SIG-M5 treated with dmso at 0.1 percent for 504 hours (cell line): ENCODE data around the gene CCDC57.

Source experiments
- DNase-seq: peaks from one replicate; lab custom pipeline; 2025; ENCODE audit not compliant: unreplicated experiment; lab: John Stamatoyannopoulos, UW

Gene CCDC57

GRCh38 chr17:82084373-82085030 lies 128.1 kb downstream of the CCDC57 start:
- DNase-seq, result no peak

DNA sequence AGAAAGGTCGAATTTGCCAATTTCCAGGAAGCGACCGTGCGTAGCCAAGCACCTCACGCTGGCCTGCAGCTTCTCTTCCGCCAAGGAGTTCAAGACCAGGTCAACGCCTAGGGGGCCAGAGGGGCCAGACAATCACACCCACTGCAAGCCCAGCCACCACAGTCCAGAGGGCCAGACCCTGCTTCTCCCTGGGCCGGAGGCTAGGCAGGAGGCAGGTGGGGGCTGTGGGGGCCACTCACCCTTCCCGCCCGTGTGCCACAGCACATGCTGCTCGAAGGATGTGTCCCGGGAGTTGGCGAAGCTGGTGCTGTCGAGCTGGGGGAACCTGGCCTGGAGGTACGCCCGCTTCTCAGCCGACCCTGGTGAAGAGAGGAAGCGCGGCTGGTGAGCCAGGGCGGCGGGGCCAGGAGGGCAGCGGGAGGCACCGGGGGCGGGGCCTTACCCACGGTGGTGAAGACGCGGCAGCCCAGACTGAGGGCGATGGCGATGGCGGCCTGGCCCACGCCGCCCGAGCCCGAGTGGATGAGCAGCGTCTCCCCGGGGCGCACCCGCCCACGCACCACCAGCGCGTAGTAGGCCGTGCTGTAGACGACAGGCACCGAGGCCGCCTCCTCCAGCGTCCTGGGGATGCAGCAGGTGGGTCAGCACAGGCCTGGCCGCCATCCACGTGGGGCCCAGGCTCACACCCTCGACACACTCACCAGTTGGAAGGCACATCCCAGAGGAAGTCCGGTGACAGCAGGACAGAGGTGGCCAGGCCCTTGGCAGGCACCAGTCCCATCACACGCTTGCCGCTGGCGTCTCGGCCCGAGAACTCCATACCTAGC lies 128.9 kb downstream of the CCDC57 start:
- no peak for DNase-seq

DNA sequence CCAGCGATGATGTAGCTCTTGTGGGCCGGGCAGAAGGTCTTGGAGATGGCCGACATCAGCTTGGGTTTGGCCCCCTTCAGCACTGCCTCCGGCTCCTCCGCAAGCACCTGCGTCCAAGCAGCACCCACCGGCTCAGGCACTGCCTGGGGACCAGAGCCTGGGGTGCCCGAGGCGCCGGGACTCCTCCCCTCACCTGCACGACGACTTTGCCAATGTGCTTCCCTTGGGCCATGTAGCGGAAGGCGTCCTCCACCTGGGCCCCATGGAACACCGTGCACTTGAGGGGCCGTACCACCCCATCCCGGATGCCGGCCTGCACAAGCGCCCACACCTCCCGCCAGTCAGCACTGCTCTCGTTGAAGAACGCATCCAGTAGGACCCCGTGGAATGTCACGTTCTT lies 129.6 kb downstream of the CCDC57 start:
- no peak for DNase-seq

GRCh38 chr17:82082456-82082855 lies 130.2 kb downstream of the CCDC57 start:
- DNase-seq, result no peak

DNA sequence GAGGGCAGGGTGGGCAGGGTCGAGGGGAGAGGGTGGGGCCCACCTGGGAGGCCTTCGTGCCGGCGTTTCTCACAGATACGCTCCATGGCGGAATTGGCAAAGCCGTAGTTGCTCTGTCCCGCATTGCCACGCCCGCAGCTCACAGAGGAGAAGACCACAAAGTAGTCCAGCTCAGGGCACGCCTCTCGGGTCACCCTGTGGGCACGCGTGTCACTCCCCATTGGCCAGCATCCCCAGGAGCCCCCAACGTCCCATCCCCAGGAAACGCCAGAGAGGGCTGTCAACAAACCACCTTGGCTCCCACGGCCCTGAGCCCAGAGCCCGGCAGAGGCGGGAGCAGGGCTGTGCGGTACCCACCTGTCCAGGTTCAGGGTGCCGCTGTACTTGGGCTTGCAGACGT lies 130.7 kb downstream of the CCDC57 start:
- DNase-seq, result no peak

DNA sequence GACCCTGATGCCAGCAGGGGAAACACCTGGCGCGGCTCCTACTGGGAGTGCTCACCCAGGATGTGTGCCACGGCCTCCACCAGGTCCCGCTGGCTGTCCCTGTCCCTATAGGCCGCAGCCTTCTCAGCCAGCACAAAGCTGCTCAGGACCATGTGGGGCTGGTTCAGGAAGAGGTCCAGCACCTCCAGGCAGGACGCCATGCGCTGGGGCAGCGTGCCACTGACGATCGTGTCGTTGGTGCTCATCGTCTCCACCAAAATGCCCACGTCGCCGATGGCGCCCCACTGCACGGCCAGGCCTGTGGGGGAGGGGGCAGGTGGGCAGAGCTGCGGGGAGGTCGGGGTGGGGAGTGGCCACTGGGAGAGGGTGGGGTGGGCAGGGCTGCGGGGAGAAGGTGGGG lies 131.1 kb downstream of the CCDC57 start:
- no peak for DNase-seq

- no peak for DNase-seq
Measured at GRCh38 chr17:82080789-82081464, 131.7 kb downstream of the CCDC57 start.

GRCh38 chr17:82080048-82080788 lies 132.4 kb downstream of the CCDC57 start:
- DNase-seq, result no peak

DNA sequence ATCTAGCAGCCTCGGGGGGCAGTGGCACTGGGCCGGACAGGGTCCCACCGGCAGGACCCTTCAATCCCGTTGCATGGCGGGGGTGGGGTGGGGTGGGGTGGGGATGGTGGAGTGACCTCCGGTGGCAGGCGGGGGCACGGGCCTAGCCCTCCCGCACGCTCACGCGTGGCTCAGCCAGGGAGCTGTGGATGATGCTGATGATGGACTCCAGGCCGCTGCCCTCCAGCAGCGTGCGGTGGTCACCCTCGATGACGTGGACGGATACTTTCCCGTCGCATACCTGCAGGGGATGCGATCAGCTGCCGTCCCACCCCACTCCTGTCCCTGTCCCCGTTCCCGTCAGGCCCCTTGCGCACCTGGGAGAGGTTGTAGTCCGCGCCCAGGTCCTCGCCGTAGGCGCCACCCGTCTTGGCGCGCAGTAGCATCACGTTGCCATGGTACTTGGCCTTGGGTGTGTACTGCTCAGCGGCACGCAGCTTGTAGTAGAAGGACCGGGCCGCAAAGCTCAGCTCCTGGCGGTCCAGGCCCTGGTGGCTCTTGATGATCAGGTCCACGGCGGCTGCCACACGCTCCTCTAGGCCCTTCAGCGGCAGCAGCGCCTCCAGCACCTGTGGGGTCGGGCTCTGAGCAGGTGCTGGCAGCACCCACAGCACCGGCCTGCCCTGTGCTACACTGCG lies 133.5 kb downstream of the CCDC57 start:
- DNase-seq, result no peak

DNA sequence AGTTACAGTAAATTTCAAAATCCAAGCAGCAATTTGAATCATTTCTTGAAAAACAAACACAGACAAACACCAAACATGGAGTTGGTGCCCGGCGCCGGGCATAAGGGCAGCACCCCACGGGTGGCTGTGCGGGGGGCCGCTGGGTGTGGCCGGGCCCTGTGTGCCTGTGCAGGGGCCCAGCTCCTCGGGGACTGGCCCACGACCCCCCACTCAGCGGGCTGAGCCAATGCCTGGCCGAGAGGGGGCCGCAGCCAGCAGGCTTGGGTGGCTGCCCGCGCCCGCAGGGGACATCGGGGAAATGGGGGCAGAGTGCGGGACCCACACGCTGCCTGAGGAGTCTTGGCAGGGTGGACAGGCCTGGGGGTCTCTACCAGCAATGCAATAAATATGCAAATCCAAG lies 134.2 kb downstream of the CCDC57 start:
- no peak for DNase-seq

DNA sequence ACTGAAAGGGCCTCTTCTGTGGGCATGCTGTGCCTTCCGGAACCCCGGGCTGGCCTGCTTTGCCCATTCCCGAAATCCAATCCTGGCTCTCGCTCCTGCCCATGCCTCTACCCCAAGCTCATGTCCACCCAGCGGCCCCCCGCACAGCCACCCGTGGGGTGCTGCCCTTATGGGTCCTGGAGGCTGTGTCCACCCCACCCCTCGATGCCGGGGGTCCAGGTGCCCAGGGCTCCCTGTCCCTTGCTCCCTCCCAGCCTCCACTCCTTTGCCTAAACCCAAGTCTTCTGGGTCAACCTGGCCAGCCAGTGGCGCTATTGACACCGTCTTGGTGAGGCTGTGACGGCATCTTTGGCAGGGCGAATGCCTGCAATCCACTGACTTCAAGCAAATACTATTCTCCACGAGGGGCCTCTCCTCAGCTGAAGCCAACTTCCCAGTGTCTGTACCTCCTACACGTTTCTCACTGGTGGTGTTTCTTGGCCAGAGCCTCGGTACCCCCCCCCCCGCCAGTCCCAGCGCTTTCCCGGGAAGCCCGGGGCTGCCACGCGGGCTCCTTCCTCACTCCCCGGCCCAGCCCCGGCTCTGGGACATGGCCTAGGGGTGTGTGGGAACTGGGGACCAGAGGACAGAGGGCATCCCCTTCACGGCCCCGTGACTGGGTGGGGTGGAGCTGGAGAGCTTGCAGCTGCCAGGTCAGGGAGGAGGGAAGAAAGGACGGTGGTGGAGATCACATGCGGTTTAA lies 134.9 kb downstream of the CCDC57 start:
- no peak for DNase-seq

GRCh38 chr17:82076785-82077591 lies 135.7 kb downstream of the CCDC57 start:
- no peak for DNase-seq

DNA sequence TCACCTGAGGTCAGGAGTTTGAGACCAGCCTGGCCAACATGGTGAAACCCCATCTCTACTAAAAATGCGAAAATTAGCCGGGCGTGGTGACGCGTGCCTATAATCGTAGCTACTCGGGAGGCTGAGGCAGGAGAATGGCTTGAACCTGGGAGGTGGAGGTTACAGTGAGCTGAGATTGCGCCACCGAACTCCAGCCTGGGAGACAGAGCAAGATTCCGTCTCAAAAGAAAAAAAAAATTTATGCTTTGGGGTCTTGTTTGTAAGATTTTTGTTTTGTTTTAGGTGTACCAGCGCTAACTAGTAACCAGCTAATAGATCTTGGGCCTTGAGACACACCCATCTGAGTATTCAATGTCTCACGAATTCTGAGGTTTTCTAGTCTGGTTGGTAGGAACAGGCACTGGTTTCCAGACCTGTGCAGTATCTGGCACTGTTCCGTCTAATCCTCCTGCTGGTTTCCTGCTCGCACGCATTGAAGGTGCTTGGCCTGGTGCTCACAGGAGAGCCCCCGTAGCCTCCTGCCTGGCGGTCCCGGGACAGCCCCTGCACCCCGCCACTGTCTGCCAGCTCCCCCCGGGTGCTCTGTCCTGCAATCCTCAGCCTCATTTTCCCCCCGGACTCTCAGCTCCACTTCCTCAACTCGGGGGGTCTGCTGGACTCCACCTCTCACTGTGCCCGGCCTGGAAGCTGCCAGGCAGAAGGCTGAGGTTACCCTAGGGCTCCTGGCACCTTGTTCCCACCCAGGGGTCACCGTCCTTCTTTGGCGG lies 136.4 kb downstream of the CCDC57 start:
- DNase-seq, result no peak

DNA sequence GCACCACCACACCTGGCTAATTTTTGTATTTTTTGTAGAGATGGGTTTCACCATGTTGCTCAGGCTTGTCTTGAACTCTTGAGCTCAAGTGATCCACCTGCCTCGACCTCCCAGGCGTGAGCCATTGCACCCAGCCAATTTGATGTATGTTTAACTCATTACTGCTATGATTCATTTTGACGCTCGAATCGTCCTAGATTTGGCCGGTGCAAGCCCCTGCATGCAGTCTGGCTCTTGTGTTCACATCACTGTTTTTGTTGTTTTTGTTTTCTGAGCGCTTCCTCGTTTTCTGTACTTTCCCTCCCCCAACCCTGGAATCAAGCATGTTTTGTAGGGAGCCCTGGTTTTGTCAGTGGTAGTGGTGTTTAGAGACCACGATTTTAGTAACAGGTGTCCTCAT lies 139.2 kb downstream of the CCDC57 start:
- no peak for DNase-seq

- DNase-seq, result no peak
Measured at GRCh38 chr17:82072827-82073226, 139.8 kb downstream of the CCDC57 start.

DNA sequence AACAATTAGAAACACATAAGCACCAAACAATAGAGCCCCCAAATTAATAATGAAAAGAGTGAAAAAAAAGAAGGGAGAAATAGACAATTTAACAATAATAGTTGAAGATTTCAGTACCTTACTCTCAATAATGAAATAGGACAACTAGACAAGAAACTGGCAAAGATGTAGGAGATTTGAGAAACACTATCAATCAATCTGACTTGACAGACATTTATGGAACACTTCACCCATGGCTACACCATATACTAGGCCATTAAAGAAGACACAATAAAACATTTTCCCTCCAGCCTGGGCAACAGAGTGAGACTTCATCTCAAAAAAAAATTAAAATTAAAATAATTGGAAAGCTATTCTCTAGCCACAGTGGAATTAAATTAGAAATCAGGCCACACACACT lies 142.0 kb downstream of the CCDC57 start:
- no peak for DNase-seq

GRCh38 chr17:82065638-82066303 lies 146.9 kb downstream of the CCDC57 start, which contains the start of gene DUS1L:
Gene DUS1L, minus strand, starts transcription at chr17:82065804. Its CDS starts 745 bp downstream, at chr17:82065059.
- peak; percentile 30 for DNase-seq

DNA sequence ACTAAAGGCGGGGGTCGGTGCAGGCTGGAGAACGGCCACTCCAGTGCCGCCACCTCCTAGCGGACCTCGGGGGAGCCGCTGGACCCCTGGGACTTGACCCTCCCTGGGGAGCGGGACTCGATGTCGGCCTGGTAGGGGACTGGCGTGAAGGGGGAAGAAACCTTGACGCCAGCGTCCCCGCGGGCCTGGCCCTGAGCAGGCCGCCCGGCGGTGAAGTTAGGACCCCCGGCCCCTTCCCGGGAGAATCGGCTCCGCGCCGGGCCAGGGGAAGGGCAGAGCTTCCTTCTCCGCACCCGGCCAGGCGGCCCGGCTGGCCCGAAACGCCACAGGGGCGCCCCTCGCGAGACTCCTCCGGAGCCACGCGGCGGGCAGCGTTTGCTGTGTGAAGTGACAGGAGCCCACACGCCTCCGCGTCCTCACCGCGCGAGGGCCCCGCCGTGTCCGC lies 147.4 kb downstream of the CCDC57 start:
- DNase-seq, result no peak
